Stimulated activated CD4-positive, alpha-beta T cell treated with anti-CD3 and anti-CD28 coated beads, Interleukin-4, amount 100 ng/mL, for 48 hours (primary cell): Measurements from ENCODE around the gene MKS1.

Experiments used
- DNase-seq, 2 donors: peaks; one replicate each; pipeline ENCODE4 v3.0.0-alpha.2; 2020; ENCODE audit warnings: low read depth in 2 of 2

Gene MKS1

GRCh38 chr17:58219007-58219788 is at the start of gene MKS1:
TSS of gene MKS1 (minus strand) at chr17:58219255. CDS start at chr17:58219230, 25 bp downstream.
- peak; percentile 92 to 93 for DNase-seq

DNA sequence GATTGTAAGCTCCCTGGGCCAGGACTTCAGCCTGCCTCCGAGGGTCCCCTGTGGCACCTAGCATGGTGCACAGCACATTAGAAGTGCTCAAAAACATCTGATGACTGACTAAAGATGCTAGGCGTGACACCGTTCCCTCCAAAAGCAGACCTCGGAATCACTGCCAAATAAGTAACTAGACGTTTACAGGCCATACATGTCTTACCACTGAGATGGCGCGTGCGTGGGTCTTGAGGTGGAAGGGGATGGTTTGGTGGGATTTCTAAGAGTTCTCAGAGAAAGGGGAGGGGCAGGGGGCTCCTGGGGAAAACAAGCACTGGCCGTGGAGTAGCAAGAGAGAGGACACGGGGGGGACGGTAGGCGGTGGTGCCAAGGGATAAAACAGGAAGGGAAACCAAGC is 49.3 kb upstream of the MKS1 start:
- no peak for DNase-seq

DNA sequence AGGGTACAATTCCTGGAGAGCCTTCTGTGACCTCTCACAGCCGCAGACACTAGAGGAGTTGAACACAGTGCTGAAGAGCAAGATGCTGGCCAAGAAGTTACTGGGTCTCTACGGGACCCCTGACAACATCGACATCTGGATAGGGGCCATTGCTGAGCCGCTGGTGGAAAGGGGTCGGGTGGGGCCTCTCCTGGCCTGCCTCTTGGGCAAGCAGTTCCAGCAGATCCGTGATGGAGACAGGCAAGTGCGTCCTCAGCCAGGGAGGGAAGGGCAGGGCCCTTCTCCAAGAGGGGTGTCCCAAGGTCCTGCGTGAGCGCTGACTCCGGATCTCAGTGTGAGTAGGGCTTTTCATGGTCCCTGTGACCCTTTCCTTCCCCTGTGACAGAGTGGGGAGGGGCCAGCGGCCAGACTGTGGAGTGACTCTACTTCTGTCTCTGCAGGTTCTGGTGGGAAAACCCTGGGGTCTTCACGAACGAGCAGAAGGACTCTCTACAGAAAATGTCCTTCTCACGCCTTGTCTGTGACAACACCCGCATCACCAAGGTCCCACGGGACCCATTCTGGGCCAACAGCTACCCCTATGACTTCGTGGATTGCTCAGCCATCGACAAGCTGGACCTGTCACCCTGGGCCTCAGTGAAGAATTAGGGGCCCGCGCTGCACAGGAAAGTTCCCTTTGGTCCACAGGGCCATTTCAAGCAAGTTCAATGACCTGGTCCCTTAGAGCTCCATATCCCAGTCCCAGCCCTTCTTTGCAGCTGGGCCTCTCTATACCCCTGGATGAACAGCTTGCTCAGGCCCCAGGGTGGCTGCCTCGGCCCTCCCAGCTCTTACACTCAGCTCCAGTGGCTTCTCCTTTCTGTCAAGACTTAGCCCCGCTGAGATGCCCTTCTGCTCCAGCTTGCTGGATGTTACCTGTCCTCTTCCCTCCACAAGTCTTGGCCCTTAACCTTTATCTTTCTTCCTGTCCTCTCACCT is 48.6 kb upstream of the MKS1 start:
- no peak for DNase-seq

- DNase-seq, result no peak
These were observed 47.1 kb upstream of the MKS1 start for GRCh38 chr17:58265902-58266875.

GRCh38 chr17:58265271-58265670 is 46.2 kb upstream of the MKS1 start:
- no peak for DNase-seq

GRCh38 chr17:58264407-58265103 is 45.5 kb upstream of the MKS1 start:
- DNase-seq, result no peak

DNA sequence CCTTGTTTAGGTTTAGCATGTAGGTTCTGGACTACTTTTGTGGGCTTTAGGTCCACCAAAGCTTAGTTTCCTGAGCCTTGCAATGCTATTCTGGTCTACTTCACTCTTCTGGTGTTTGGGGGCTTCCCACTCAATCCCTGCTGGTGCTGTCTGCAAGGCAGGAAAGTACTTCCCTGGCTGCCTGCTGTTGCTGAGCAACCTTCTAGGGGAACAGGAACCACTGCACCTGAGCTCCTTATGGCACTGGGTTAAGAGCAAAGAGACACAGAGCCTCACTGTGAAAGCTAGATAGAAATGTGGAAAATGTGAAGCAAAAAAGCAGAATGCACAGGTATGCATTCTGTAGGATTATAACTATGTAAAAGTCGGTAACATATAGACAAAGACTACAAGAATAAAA is 44.7 kb upstream of the MKS1 start:
- no peak for DNase-seq

GRCh38 chr17:58262149-58262548 is 43.1 kb upstream of the MKS1 start:
- no peak for DNase-seq

DNA sequence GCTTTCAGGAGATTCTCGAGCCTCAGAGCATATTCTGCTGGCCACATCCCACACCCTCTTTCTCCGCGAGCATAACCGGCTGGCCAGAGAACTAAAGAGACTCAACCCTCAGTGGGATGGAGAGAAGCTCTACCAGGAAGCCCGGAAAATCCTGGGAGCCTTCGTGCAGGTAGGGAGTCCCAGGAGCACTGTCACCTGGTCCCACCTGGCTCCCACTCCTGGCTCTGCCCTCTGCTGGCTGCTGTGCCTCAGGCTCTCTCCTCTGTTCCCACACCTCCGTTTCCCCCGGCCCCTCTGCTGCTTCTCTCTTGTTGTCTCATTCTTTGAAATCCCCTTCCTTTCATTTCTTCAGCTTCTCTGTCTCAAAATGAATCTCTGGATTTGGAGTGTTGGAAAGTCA is 35.7 kb upstream of the MKS1 start:
- no peak for DNase-seq

DNA sequence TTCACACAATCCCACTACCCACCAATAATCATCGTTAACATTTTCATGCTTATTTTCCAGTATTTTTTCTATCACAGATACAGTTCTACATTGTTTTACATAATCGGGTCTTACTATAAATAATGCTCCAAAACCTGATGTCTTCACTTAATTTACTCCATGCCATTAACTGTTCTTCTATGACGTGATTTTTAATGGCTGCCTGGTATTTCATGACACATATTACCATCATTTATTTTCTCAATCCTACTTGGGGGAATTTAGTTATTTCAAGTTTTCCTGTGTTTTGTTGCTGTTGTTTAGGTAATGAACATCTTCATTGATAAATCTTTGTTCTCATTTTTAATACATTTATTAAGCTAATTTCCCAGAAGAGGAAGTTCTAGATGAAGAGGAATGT is 34.0 kb upstream of the MKS1 start:
- DNase-seq, result no peak

- DNase-seq, result no peak
These were observed 33.1 kb upstream of the MKS1 start for GRCh38 chr17:58252141-58252540.

DNA sequence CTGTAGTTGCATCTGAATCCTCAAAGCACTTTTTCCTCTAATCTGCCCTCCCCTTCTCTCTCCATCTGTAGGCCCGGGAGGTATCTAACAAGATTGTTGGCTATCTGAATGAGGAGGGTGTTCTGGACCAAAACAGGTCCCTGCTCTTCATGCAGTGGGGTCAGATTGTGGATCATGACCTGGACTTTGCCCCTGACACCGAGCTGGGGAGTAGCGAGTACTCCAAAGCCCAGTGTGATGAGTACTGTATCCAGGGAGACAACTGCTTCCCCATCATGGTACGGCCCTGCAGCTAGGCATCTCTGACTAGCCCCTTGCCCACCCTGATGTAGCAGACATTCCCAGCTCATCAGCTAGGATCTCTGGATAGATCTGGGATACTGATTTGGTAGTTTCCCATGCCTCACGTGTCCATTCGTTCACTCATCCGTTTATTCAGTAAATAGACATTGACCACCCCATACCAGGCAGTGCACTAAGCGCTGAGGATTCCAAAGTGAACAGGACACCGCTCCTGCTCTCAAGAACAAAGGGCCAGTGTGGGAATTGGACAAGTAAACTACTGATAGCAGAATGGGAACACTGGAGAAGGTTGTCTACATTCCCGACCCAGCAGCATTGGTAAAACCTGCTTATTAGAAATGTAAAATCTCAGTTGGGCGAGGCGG is 31.4 kb upstream of the MKS1 start:
- no peak for DNase-seq

DNA sequence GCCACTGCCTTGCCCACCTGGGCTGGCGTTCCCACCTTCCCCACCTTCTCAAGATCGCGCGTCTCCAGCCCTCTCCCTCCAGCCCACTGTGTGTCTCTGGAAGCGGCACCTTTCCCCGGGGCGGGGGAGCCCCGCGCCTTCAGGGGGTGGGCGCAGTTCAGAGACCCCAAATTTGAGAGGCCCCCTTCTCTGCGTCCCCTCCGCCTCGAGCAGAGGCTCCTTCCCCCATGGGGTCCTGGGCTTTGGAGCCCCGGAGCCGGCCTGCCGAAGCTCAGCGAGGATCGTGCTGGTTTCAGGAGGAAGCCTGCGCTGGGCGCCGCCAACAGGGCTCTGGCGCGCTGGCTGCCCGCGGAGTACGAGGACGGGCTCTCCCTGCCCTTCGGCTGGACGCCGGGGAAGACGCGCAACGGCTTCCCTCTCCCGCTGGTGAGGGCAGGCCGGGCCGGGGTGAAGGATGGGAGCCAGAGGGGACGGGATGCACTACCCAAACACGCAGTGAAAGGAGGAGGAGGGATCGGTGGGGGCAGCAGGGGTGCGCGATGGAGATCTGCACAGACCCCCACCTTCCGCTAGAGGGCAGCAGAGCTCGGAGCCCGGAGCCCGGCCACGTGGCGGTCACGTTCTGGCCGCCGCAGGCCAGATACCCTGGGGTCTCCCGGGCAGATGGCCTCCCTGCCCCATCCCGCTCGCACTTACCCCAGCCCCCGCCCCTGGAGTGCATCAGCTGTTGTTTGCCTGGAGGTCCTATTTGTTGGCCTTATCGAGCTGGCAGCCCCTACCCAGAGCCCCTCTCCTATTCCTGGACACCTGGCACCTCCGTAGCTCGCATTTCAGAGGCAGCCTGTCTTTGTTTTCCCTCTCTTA is 30.4 kb upstream of the MKS1 start:
- DNase-seq, result peak; percentile 68 to 73

GRCh38 chr17:58248955-58249269 is 29.9 kb upstream of the MKS1 start:
- DNase-seq, result no peak

DNA sequence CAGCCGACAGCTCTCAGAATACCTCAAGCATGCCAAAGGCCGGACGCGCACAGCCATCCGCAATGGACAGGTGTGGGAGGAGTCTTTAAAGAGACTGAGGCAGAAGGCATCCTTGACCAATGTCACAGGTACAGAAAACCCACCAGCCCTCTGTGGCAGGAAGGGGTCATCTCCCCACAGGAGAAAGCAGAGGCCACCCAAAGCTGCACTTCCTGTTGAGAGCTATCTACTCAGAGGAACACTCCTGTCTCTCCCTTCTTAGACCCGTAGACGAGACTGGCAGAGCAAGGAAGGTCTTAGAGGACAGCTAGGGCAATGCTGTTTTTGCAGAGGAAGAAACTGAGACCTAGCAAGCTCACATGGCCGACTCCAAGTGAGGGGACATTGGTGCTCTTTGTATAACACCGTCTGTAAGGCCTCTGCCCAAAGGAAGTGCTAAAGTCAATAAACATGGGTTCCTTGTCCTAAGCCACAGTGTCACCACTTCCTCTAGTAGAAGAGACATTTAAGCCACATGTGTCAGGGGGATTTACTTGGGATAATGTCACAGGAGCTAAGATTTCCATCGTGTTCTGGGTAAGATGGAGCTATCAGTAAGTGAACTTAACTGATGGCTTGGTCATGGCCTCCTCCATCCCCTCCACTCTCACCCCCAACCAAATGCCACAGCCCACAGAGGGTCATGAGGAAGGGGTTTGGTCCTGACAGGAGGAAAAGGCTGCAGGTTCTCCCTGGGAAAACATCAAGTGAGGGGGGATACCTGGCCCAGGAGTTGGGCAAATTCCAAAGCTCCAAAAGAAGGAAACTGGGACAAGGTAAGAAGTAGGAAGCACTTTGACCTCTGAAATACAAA is 28.7 kb upstream of the MKS1 start:
- no peak for DNase-seq

- no peak for DNase-seq
These were observed 27.7 kb upstream of the MKS1 start for GRCh38 chr17:58246781-58247180.

GRCh38 chr17:58246104-58246740 is 27.2 kb upstream of the MKS1 start:
- DNase-seq, result no peak

GRCh38 chr17:58245428-58246103 is 26.5 kb upstream of the MKS1 start:
- DNase-seq, result no peak
